ENCODE results near the gene CDX2.

DNA sequence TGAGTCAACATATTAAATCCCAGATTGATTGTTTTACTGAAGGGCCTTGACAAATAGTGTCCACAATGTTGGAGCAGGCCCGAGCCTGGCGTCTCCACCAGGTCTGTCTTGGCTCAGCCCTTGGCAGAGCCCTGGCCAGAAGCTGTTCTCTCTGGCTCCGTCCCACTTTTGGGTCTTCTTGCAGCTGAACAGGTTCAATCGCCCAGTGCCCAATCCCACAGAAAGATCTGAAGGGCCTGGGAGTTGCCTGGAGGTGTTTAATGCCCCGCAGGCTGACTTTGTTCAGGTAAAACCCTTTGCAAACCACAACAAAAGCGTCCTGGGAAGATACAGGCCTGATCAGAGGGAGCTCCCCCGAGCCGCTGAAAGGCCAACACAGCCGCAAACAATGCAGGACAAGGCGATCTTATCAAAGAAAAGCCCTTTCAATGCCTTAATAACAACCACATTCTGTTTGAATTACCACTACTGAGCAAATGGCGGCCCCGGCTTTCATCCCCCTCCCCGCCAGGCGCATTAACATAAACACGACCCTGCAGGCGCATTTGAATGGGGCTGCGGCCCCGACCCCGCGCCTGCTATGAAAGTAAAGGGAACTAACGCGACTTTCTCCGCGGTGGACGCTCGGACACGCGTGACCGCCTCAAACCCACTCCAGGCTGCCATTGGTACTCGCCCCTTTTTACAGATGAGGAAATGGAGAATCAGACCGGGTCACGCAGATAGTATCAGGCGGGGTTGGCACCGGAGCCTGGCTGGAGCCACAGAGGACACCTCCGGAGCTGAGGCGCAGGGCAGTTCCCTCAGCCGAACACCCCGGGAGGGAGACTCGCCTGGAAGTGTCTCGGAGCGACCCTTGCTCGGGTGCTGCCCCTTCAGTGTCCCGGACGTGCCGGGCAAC is 3.1 kb downstream of the CDX2 start:
- TF ChIP-seq, protein P1, sequence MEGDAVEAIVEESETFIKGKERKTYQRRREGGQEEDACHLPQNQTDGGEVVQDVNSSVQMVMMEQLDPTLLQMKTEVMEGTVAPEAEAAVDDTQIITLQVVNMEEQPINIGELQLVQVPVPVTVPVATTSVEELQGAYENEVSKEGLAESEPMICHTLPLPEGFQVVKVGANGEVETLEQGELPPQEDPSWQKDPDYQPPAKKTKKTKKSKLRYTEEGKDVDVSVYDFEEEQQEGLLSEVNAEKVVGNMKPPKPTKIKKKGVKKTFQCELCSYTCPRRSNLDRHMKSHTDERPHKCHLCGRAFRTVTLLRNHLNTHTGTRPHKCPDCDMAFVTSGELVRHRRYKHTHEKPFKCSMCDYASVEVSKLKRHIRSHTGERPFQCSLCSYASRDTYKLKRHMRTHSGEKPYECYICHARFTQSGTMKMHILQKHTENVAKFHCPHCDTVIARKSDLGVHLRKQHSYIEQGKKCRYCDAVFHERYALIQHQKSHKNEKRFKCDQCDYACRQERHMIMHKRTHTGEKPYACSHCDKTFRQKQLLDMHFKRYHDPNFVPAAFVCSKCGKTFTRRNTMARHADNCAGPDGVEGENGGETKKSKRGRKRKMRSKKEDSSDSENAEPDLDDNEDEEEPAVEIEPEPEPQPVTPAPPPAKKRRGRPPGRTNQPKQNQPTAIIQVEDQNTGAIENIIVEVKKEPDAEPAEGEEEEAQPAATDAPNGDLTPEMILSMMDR (conservative IDR thresholded peaks at IDR 0.05; ENCODE audit: low read depth, low read length), result no peak
- peak; percentile 31 for TF ChIP-seq EZH2 (IDR thresholded peaks at IDR 0.05; ENCODE audit: borderline replicate concordance, low read depth, low read length, poor library complexity, severe bottlenecking)

All from A673 (cell line).